ENCODE results near the gene TNFSF12. TPM values are rescaled to one million over a fixed set of nuclear protein-coding genes. Genes with fewer than 3 reads are reported as not detected.

The TNFSF12 gene
- total and polyA plus RNA-seq, 7 donors: 10.2 to 23.4 (median 14.4) TPM

GRCh38 chr17:7515911-7516610, 32.8 kb upstream of the TNFSF12 start:
- intact Hi-C loops (cut with DNase I): loop anchor here in 1 of 2 donors (2.0 kb wide), 2 partner anchors 45 to 73 kb away; partner anchors contain the start of gene SENP3
- 87 to 90% (median 89%) methylated on average over 13 of the region's 13 CpGs for WGBS, 3 donors
- no peak for ATAC-seq

DNA sequence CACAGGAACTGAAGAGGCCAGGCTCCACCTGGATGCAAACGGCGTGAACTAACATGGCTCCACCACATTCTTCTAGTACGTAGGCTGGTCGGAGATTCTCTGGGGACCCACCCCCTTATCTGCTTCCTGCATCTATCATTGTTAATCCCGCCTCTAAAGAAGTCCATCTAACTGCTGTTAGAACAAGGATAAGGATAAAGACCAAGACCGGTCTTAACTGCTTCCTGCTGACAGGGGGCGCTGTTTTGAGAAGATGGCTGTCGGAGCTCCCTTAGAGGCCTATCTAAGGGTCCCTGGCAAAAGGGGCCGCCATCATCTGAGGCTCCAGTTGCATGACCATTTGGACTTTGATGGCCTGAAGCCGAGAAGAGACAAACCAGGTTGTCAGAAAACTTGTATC, 25.8 kb upstream of the TNFSF12 start:
- peak in 3 of 4 donors; percentile 33 to 42 (median 37) for ATAC-seq
- Histone ChIP-seq H3K27ac (no peak overlapping the region), H3K4me1 (no peaks in the 10 kb centered on the region), H3K9me3 (no peaks in the 10 kb centered on the region), H3K36me3 (ENCODE audit: insufficient read depth in 1 of 2, low read depth in 1 of 2) (no peaks in the 10 kb centered on the region), H3K27me3 (ENCODE audit: insufficient read depth in 3 of 3, low read length in 2 of 3) (no peaks in the 10 kb centered on the region), H3K4me3 (no peak overlapping the region)
- intact Hi-C loops (cut with DNase I): no loop called here
- WGBS, 3 donors: 35 to 39% (median 37%) methylated on average over 10 of the region's 10 CpGs
- TF ChIP-seq, protein P1, sequence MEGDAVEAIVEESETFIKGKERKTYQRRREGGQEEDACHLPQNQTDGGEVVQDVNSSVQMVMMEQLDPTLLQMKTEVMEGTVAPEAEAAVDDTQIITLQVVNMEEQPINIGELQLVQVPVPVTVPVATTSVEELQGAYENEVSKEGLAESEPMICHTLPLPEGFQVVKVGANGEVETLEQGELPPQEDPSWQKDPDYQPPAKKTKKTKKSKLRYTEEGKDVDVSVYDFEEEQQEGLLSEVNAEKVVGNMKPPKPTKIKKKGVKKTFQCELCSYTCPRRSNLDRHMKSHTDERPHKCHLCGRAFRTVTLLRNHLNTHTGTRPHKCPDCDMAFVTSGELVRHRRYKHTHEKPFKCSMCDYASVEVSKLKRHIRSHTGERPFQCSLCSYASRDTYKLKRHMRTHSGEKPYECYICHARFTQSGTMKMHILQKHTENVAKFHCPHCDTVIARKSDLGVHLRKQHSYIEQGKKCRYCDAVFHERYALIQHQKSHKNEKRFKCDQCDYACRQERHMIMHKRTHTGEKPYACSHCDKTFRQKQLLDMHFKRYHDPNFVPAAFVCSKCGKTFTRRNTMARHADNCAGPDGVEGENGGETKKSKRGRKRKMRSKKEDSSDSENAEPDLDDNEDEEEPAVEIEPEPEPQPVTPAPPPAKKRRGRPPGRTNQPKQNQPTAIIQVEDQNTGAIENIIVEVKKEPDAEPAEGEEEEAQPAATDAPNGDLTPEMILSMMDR (IDR thresholded peaks at IDR 0.05): peak; percentile 33
- DNase-seq: no peak

More at GRCh38 chr17:7515911-7516610, 32.8 kb upstream of the TNFSF12 start:
- H3K36me3 ChIP-seq (ENCODE audit: insufficient read depth in 1 of 2, low read depth in 1 of 2): peaks cover 0 to 35% of the 10 kb centered on the region in 2 donors
- no peaks in the 10 kb centered on the region for H3K4me1 ChIP-seq
- H3K9me3 ChIP-seq: no peaks in the 10 kb centered on the region
- no peak for DNase-seq
- no peak overlapping the region for H3K27ac ChIP-seq
- TF ChIP-seq, protein P1 (IDR thresholded peaks at IDR 0.05): no peak
- no peak overlapping the region for H3K4me3 ChIP-seq
- no peaks in the 10 kb centered on the region for H3K27me3 ChIP-seq (ENCODE audit: insufficient read depth in 3 of 3, low read length in 2 of 3)

DNA sequence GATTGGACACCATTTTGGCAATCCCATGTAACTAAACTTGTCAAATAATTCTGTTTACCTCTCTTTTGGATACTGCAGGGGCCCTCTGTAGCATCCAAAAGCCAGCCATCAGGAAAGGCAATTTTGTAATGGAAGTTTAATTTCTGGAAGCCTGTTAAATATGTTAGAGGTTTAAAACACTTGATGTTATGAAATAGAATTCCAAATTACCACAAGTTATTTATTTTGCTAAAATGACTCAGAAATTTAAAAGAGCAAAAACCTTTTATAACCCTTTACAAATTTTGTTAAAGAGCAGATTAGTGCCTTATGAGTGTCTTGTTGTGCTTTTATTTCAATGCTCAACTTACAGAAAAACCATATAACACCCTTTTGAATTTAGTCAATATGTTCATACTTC, 20.0 kb upstream of the TNFSF12 start:
- Histone ChIP-seq H3K27me3 (ENCODE audit: insufficient read depth in 3 of 3, low read length in 2 of 3) (no peaks in the 10 kb centered on the region), H3K4me3 (no peak overlapping the region), H3K27ac (no peak overlapping the region), H3K36me3 (ENCODE audit: insufficient read depth in 1 of 2, low read depth in 1 of 2) (no peaks in the 10 kb centered on the region), H3K4me1 (no peaks in the 10 kb centered on the region), H3K9me3 (peaks cover 12% of the 10 kb centered on the region)
- no peak for DNase-seq
- TF ChIP-seq, protein P1 (IDR thresholded peaks at IDR 0.05): no peak
- intact Hi-C loops (cut with DNase I): no loop called here
- ATAC-seq: no peak

DNA sequence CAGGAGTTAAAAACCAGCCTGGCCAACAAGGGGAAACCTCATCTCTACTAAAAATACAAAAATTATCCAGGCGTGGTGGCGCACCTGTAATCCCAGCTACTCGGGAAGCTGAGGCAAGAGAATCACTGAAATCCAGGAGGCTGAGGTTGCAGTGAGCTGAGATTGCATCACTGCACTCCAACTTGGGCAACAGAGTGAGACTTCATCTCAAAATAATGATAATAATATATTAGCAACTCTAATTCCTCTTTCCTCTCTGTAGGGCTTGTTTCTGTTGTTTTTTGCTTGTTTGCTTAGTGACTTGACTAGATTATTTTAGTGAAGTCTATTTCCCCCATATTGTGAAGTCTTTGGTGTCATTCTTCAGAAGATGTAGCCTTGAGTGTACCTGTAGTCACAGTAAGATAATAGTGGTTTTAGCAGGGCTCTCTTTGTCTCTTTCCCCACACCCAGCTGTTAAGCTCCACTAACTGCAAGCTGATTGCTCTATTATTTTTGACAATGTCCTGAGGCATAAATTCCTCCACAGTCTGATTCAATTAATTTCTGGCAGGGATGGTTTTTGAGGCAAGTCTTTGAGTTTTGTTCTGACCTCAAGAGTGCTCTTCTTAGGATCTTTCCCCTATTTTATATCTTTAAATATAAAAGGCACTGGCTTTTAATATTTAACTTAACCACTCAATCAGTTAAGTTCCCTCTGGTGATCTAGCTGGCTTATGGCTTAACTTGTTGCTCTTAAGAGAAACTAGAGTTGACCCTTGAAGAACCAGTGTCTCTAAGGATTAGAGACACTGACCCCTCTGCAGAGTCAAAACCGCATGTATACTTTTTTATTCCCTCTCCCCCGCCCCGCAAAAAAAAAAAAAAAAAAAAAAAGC, 18.6 kb upstream of the TNFSF12 start:
- intact Hi-C loops (cut with DNase I): no loop called here
- ATAC-seq: no peak
- WGBS, 3 donors: 86 to 92% (median 90%) methylated on average over 5 to 6 of the region's 6 CpGs
- no peak for DNase-seq
- Histone ChIP-seq H3K27ac (no peak overlapping the region), H3K4me3 (no peak overlapping the region), H3K9me3 (peaks cover 12% of the 10 kb centered on the region), H3K36me3 (ENCODE audit: insufficient read depth in 1 of 2, low read depth in 1 of 2) (no peaks in the 10 kb centered on the region), H3K4me1 (no peaks in the 10 kb centered on the region), H3K27me3 (ENCODE audit: insufficient read depth in 3 of 3, low read length in 2 of 3) (no peaks in the 10 kb centered on the region)
- TF ChIP-seq, protein P1 (IDR thresholded peaks at IDR 0.05): no peak

All from psoas muscle (tissue), 8 donors.